ENCODE measurements around the gene NME9.

- TF ChIP-seq, protein P1, sequence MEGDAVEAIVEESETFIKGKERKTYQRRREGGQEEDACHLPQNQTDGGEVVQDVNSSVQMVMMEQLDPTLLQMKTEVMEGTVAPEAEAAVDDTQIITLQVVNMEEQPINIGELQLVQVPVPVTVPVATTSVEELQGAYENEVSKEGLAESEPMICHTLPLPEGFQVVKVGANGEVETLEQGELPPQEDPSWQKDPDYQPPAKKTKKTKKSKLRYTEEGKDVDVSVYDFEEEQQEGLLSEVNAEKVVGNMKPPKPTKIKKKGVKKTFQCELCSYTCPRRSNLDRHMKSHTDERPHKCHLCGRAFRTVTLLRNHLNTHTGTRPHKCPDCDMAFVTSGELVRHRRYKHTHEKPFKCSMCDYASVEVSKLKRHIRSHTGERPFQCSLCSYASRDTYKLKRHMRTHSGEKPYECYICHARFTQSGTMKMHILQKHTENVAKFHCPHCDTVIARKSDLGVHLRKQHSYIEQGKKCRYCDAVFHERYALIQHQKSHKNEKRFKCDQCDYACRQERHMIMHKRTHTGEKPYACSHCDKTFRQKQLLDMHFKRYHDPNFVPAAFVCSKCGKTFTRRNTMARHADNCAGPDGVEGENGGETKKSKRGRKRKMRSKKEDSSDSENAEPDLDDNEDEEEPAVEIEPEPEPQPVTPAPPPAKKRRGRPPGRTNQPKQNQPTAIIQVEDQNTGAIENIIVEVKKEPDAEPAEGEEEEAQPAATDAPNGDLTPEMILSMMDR (IDR thresholded peaks at IDR 0.05), result no peak
- TF ChIP-seq POLR2A (IDR thresholded peaks at IDR 0.05), result no peak
Observed at GRCh38 chr3:138376663-138377062, 47.0 kb upstream of the NME9 start.
